IPS-18a (cell line): Measurements from ENCODE around the gene ATP6V0C.

ENCODE experiments used
- H3K27ac ChIP-seq: one replicate; pipeline ENCODE4 v1.5.1; 2013; ENCODE audit warnings: low read length
- H3K27me3 ChIP-seq: one replicate; pipeline ENCODE4 v1.6.1; 2013; ENCODE audit warnings: mild to moderate bottlenecking, low read length; ENCODE audit not compliant: control insufficient read depth, insufficient read depth
- H3K36me3 ChIP-seq: one replicate; pipeline ENCODE4 v1.6.1; 2013; ENCODE audit warnings: low read depth, low read length; ENCODE audit not compliant: control insufficient read depth
- H3K4me1 ChIP-seq: one replicate; pipeline ENCODE4 v1.6.1; 2013; ENCODE audit warnings: low read depth, low read length; ENCODE audit not compliant: control insufficient read depth
- H3K4me3 ChIP-seq: one replicate; pipeline ENCODE4 v1.5.1; 2013; ENCODE audit warnings: low read length
- H3K9ac ChIP-seq: one replicate; pipeline ENCODE4 v1.6.1; 2013; ENCODE audit warnings: mild to moderate bottlenecking, low read length, moderate library complexity
- H3K9me3 ChIP-seq: one replicate; pipeline ENCODE4 v1.6.1; 2013; ENCODE audit warnings: low read depth, low read length; ENCODE audit not compliant: control insufficient read depth

ATP6V0C gene

DNA sequence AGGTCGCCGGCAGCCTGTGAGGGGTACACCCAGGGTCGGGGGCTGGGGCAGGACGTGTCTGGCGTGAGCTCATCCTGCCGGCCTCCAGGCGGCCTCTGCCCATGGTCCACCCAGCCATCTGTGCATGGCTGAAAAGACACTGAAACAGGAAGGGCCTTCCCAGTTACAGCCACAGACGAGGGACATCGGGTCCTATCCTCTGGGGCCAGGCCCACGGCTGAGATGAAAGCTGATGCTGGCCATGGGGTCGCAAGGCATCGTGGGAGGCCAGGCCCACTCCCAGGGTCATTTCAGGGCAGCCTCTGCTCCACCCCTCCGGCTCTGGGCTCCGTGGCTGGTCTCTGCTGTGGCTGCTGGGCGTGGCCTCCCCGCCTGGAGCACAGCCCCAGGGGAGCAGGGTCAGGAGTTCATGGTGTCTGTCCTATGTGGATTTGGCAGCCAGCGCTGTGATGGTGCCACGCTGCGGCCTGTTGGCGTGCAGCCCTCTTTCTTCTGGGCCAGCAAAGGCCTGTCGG is 16.6 kb upstream of the ATP6V0C start:
- Histone ChIP-seq H3K36me3 (peaks cover 3% of the 10 kb centered on the region), H3K4me1 (no peaks in the 10 kb centered on the region), H3K27me3 (no peaks in the 10 kb centered on the region), H3K9me3 (no peaks in the 10 kb centered on the region), H3K27ac (no peak overlapping the region), H3K9ac (no peak overlapping the region), H3K4me3 (no peak overlapping the region)

DNA sequence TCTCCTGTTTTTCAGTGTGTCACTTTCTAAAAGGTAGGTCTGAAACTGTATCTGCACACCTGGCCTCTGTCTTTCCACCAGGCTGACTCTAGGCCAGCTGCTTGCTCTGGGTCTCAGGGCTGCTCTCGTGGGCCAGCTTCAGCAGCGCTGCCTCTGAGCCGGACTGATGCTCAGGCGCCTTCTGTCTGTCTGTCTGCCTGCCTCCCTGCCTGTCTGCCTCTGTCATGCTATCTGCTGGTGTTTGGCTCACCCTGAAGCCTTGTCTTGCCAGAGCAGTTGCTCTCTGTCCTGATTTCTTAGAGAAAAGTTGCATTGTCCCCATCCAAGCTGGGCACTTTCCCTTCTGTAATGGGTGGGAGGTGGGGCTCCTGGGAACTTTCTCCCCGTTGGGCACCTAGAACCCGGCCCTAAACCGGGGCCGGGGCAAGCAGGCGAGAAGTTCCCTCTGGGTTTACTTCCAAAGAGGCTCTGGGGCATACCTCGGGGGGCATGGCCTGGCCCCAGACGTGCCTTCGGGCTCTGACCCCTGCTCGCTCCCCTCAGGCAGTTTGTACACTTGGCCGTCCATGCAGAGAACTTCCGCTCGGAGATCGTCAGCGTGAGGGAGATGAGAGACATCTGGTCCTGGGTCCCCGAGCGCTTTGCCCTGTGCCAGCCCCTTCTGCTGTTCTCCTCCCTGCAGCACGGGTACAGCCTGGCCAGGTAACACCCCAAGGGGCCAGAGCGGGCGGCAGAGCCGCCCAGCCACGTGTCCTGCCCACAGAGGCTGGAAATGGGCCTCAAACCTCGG is 15.9 kb upstream of the ATP6V0C start:
- Histone ChIP-seq H3K4me1 (no peaks in the 10 kb centered on the region), H3K27me3 (no peaks in the 10 kb centered on the region), H3K9me3 (no peaks in the 10 kb centered on the region), H3K27ac (no peak overlapping the region), H3K4me3 (no peak overlapping the region), H3K36me3 (peaks cover 3% of the 10 kb centered on the region), H3K9ac (no peak overlapping the region)

DNA sequence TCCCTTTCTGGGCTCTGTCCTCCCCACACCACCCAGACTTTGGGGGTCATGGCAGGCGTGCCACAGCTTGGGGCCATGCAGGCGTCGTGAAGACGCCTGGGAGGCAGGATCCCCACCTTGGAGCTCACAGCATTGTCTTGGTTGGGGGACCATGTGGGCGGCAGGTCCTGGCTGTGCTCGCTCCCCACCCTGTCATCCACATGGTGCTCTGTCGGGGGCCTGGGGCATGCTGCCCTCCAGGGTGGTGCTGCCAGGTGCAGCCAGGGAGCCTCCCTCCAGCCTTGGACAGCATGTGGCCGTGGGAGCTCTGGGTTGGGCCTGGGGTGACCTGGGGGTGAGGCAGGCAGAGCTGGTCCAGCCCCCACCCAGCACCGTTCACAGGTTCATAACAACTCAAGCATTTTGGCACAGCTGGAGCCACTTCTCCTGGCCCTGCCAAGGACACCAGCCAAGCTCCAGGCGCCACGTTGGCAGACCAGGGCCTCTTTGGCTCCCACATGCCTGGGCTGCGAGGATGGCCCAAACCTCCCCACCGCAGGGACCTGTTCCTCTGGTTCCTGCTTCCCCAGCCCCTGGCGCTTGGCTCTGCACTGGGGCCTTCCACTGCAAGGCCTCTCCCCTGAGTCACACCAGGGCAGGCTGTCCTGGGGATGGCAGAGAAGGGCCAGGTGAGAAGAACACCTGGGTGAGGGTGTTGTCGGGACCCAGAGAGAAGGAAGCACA is 15.1 kb upstream of the ATP6V0C start:
- Histone ChIP-seq H3K9ac (no peak overlapping the region), H3K27ac (no peak overlapping the region), H3K4me3 (no peak overlapping the region), H3K4me1 (no peaks in the 10 kb centered on the region), H3K27me3 (no peaks in the 10 kb centered on the region), H3K9me3 (no peaks in the 10 kb centered on the region), H3K36me3 (peaks cover 3% of the 10 kb centered on the region)

DNA sequence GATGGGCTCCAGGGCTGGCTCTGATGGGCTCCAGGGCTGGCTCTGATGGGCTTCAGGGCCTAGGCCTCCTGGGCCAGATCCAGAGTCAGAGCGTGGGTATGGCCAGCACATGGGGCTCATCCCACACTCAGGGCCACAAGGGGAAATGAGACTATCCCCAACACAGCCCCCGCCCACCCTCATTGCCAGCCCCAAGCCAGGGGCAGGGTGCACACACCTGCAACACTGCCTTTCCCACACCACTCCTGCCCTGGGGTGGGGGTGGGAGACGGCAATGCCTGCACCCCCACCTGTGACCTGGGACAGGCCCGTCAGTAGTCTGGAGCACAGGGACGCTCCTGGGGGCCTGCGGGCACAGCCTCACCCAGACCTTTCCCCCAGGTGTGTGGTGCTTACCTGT is 14.3 kb upstream of the ATP6V0C start:
- Histone ChIP-seq H3K9ac (no peak overlapping the region), H3K27me3 (no peaks in the 10 kb centered on the region), H3K36me3 (peaks cover 3% of the 10 kb centered on the region)

DNA sequence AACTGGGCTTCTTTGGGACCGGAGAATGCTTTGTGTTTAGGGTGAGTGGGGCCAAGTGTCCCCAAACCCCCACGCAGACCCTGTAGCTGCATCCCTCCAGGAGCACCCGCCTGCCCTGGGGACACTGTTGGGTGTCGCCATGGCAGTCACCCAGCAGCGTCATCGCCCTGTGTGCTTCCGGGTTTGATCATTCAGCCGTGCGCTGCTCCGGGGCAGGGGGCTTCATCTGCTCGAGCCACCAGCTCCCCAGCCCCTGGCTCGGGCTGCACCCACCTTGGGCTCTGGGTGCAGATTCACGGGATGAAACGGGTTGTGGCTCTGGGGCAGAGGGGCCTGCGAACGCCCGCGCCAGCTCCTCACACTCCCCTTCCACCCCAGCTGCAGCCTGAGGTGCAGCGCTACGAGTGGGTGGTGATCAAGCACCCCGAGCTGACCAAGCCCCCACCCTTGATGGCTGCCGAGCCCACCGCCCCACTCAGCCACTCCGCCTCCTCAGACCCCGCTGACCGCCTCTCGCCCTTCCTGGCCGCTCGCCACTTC is 13.8 kb upstream of the ATP6V0C start:
- Histone ChIP-seq H3K4me1 (no peaks in the 10 kb centered on the region), H3K27me3 (no peaks in the 10 kb centered on the region), H3K36me3 (peaks cover 3% of the 10 kb centered on the region), H3K9me3 (no peaks in the 10 kb centered on the region), H3K9ac (no peak overlapping the region), H3K4me3 (no peak overlapping the region), H3K27ac (no peak overlapping the region)

More for the DNA sequence above, 14.3 kb upstream of the ATP6V0C start:
- Histone ChIP-seq H3K27ac (no peak overlapping the region), H3K4me1 (no peaks in the 10 kb centered on the region), H3K9me3 (no peaks in the 10 kb centered on the region), H3K4me3 (no peak overlapping the region)

DNA sequence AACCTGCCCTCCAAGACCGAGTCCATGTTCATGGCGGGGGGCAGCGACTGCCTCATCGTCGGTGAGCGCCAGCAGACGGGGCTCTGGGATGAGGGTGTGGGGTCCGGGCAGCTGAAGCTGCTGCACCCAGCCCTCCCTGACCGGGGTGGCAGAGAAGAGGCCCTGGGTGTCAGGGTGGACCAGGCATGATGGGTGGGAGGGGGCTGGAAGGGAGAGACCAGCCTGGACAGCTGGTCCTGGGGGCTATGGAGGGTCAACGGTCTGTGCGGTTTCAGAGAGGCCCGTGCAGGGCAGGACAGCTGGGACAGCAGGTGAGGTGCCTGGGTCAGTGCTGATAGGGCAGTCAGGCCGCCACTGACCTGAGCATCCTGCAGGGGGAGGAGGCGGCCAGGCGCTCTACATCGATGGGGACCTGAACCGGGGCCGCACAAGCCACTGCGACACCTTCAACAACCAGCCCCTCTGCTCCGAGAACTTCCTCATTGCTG is 13.3 kb upstream of the ATP6V0C start:
- Histone ChIP-seq H3K9ac (no peak overlapping the region), H3K4me1 (no peaks in the 10 kb centered on the region), H3K4me3 (no peak overlapping the region), H3K36me3 (peaks cover 3% of the 10 kb centered on the region), H3K9me3 (no peaks in the 10 kb centered on the region), H3K27ac (no peak overlapping the region), H3K27me3 (no peaks in the 10 kb centered on the region)

DNA sequence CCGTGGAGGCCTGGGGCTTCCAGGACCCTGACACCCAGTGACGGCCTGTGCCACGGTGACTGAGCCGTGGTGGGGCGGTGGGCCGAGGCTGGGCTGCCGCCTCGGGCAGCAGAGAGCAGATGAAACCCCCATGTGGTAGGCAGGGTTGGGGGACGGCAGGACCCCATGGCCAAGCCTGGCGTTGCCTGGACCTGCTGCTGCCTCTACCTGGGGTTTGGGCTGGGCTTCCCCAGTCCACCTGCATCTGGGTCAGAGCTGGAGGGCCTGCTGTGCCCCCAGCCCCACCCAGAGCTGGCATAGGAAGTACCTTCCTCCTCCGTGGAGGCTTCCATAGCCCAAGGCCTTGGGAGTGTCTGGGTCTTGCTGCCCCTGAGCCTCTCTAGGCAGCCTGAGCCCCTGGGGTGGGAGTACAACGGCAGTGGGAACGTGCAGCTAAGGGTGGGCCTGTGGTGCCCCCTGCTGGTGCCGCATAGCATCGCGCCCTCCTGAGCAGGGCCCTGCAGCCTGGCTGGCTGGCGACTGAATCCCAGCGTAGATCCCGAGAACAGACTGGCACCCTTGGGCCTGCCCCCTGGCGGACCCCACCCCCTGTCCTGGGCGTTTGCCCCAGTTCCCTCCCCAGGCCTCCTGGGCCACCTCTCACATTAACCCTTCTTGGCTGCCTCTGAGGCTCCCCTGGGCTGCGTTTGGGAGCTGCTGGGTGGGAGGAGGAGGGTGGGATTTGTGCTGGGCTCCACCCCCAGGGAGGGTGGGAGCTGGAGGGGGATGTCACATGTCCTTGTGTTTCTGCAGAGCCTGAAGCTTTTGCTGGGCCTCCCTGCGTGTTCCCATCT is 12.6 kb upstream of the ATP6V0C start:
- H3K27ac ChIP-seq = no peak overlapping the region
- H3K36me3 ChIP-seq = peaks cover 3% of the 10 kb centered on the region
- peak overlapping the region; percentile 22 for H3K9ac ChIP-seq
- H3K9me3 ChIP-seq = no peaks in the 10 kb centered on the region
- H3K4me3 ChIP-seq = peak overlapping the region; percentile 64
- H3K4me1 ChIP-seq = no peaks in the 10 kb centered on the region
- no peaks in the 10 kb centered on the region for H3K27me3 ChIP-seq

DNA sequence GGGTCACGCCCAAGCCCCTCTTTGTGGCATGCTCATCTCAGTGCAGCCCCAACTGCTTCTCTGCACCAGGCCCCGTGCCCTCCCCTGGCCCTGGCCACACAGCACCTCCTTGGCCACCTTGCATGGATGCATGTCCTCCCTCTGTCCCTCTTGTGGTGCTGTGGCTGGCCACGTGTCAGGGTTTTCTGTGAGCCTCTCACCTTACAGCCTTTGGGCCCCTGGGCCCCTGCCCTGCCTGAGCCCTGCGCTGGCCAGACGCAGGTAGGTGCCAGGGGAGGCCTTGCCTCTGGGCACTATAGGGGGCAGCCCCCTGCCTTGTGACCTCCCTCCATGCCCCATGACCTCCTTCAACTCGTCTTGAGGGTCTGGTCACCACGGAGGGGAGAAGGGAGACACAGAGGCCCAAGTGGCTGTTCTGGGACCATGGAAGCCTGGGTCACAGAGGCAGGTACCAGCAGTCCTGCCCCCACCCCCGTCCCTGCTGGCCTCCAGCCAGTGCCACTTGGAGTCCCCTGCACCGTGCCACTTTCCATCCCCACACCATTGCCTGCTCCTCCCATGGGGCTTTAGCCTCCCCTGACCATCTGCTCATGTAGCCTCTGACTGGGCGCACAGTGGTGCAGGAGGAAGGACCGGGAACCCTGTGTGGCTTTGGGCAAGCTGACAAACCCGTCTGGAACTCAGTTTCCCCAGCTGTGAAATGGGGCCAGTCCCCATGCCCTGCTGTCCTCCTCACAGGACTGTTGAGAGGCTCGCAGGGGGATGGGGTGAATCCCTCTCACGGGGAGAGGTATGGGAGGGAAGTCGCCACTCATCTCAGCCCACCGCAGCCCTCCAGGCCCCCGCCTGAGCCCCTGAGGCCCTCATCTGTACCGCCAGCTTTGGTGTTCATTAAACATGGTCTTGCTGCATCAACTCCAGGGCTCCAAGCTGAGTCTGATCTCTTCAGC is 11.5 kb upstream of the ATP6V0C start:
- Histone ChIP-seq H3K27ac (no peak overlapping the region), H3K4me1 (no peaks in the 10 kb centered on the region), H3K36me3 (no peaks in the 10 kb centered on the region), H3K27me3 (no peaks in the 10 kb centered on the region), H3K4me3 (no peak overlapping the region), H3K9me3 (no peaks in the 10 kb centered on the region), H3K9ac (no peak overlapping the region)

DNA sequence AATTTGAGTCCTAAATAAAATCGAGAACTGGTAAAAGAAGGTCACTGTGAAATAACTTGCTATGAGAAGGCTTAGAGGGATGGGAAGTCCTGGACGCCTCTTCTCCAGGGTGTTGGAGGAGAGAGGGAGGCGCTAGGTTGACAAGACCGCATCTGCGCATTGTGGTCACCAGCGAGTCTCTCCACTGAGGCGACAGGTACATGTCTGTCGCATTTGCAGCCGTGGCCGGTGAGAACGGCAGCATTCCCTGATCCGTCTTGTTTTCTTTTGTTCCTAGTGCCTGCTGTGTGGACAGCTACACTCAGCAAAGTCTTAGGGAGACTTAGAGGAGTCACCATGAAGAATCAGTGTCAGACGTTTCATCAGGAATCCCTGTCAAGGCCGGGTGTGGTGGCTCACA is 8.1 kb upstream of the ATP6V0C start:
- Histone ChIP-seq H3K9me3 (no peaks in the 10 kb centered on the region), H3K4me1 (no peaks in the 10 kb centered on the region), H3K36me3 (no peaks in the 10 kb centered on the region), H3K27me3 (no peaks in the 10 kb centered on the region), H3K27ac (no peak overlapping the region), H3K9ac (no peak overlapping the region), H3K4me3 (no peak overlapping the region)

DNA sequence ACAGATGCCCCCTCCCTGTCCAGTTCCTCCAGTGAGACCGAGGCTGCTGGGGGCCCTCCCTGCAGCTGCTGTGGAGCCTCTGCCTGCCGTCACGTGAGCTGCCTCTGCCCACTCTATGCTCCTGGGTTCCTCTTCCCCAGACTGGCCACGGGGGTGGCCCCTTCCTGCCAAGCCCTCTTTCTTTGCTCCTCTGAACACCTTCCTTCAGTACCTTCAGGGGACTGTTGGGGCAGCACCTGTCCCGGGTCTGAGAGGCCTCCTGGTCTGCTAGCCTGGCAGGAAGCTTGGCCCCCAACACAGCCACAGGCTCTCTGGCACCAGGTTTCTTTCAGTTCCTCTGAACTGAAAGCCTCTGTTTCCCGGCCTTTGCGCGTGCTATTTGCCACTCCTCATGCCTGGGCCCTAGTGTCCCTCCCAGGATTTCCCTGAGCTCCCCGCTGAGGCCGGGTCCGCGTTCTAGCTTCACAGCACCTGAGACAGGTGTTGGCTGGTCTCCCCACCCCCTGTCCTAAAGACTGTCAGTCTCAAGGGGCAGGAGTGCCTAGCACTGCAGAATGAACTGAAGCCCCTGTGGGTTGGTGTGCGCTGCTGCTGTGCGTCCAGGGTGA is 6.6 kb upstream of the ATP6V0C start:
- Histone ChIP-seq H3K36me3 (no peaks in the 10 kb centered on the region), H3K4me3 (no peak overlapping the region), H3K27me3 (no peaks in the 10 kb centered on the region), H3K4me1 (no peaks in the 10 kb centered on the region), H3K9me3 (no peaks in the 10 kb centered on the region), H3K9ac (no peak overlapping the region), H3K27ac (no peak overlapping the region)
